Endodermal cell (in vitro differentiated cells): ENCODE data around the gene KRT38. TPM values are rescaled to one million over a fixed set of nuclear protein-coding genes. Genes with fewer than 3 reads are reported as not detected.

Experiments used
- DNase-seq: peaks from one replicate; pipeline ENCODE4 v3.0.0-alpha.2; 2017
- H3K27ac ChIP-seq: 2 replicates; pipeline ENCODE4 v1.5.1; 2013; ENCODE audit warnings: mild to moderate bottlenecking, low read depth, low read length, moderate library complexity
- H3K27me3 ChIP-seq: 2 replicates; pipeline ENCODE4 v1.6.1; 2013; ENCODE audit warnings: mild to moderate bottlenecking, low read length, moderate library complexity; ENCODE audit not compliant: insufficient read depth, control insufficient read depth, poor library complexity, severe bottlenecking
- H3K36me3 ChIP-seq: 2 replicates; pipeline ENCODE4 v1.7.0; 2013; ENCODE audit warnings: mild to moderate bottlenecking, low read length, moderate library complexity; ENCODE audit not compliant: control insufficient read depth, insufficient read depth
- H3K4me1 ChIP-seq: one replicate; pipeline ENCODE4 v1.7.0; 2013; ENCODE audit warnings: low read length; ENCODE audit not compliant: control insufficient read depth, insufficient read depth
- H3K4me3 ChIP-seq: 2 replicates; pipeline ENCODE4 v1.5.1; 2013; ENCODE audit warnings: mild to moderate bottlenecking, low read length, moderate library complexity
- H3K9ac ChIP-seq: 2 replicates; pipeline ENCODE4 v1.6.1; 2013; ENCODE audit warnings: mild to moderate bottlenecking, low read length, moderate library complexity; ENCODE audit not compliant: poor library complexity, severe bottlenecking; ENCODE audit errors: extremely low read depth
- H3K9me3 ChIP-seq: 2 replicates; pipeline ENCODE4 v1.6.1; 2013; ENCODE audit warnings: mild to moderate bottlenecking, low read length, moderate library complexity; ENCODE audit not compliant: control insufficient read depth
- H3K27ac Mint-ChIP-seq: 2 replicates; pipeline ENCODE4 v1.8.0; 2020; ENCODE audit warnings: mixed read lengths
- H3K27me3 Mint-ChIP-seq: 2 replicates; pipeline ENCODE4 v1.8.0; 2021; ENCODE audit warnings: mild to moderate bottlenecking, mixed read lengths; ENCODE audit not compliant: insufficient read depth
- H3K36me3 Mint-ChIP-seq: 2 replicates; pipeline ENCODE4 v1.8.0; 2020; ENCODE audit warnings: low read depth, mixed read lengths
- H3K4me1 Mint-ChIP-seq: 2 replicates; pipeline ENCODE4 v1.8.0; 2020; ENCODE audit warnings: mixed read lengths
- H3K4me3 Mint-ChIP-seq: 2 replicates; pipeline ENCODE4 v1.8.0; 2020; ENCODE audit warnings: mild to moderate bottlenecking, moderate library complexity, mixed read lengths
- H3K9me3 Mint-ChIP-seq: 2 replicates; pipeline ENCODE4 v1.8.0; 2020; ENCODE audit warnings: mild to moderate bottlenecking, mixed read lengths
- WGBS, 2 experiments: methylation state at CpG; one replicate each; pipeline versions ENCODE4 v1.1.5 to v1.1.7; 2013; ENCODE audit warnings: missing lambda C conversion rate in 2 of 2, mixed read lengths in 1 of 2; ENCODE audit not compliant: insufficient coverage in 1 of 2, insufficient read length in 1 of 2; 5-methylcytosine and 5-hydroxymethylcytosine counted together
- long read RNA-seq, 4 experiments: library from polyadenylated mRNA in 2 of 4; library from RNA in 1 of 4; library from capped mRNA in 1 of 4; stranded (forward) in 3 of 4; unstranded in 1 of 4; transcript quantifications; one replicate each; pipeline ENCODE4 v2.0.0, GENCODE V29; 2020 to 2021; ENCODE audit warnings: inconsistent platforms in 1 of 4
- polyA plus RNA-seq, 2 experiments: library from polyadenylated mRNA; stranded (reverse); fragments of 50-300 nt; gene quantifications; one replicate each; pipeline ENCODE4 v1.2.3, GENCODE V29; 2013
- total RNA-seq, 2 donors: library from RNA; stranded (reverse); fragmentation: NEBNext Ultra II Directional in 1 of 2; extraction: Animal tissue kit (Norgen Biotek cat#: 25700) in 1 of 2; gene quantifications; 2 replicates in 1 of 2; 3 replicates in 1 of 2; pipeline ENCODE4 v1.2.1, GENCODE V29; 2021
- TF ChIP-seq, protein P1 (sequence below): fragments of 200-600 bp; sonication (generic); conservative IDR thresholded peaks from 2 replicates; pipeline ENCODE4 v1.5.0; 2021; ENCODE audit warnings: antibody characterized with exemption, mild to moderate bottlenecking

Gene KRT38
- total RNA-seq: not detected
- polyA plus RNA-seq (2013, experiment 1 of 2): not detected
- not detected for polyA plus RNA-seq (2013, experiment 2 of 2)
- long read RNA-seq, experiment 1: 0 reads
- long read RNA-seq, experiment 2: 0 reads
- long read RNA-seq, experiment 3: 0 reads
- long read RNA-seq, experiment 4: 0 reads

DNA sequence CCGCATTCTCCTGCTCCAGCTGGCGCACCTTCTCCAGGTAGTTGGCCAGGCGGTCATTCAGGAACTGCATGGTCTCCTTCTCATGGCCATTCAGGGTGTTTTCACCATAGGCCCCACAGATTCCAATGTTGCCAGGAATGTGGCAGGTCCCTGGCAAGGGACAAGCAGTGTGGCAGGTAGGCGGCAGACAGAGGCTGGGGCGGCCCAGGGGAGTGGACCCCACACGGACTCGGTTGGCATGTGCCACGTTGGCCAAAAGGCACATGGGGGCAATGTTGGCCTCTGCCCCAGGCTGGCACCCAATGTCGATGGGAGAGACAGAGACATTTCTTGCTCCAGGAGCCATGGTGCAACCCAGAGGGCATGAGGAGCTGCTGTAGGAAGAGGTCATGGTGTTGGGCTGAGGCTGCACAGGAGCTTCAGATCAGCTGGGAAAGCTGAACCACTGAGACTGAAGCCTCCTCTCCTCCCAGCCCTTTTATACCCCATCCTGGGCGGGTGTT is at the start of gene KRT38:
TSS of gene KRT38 (minus strand) at position 453 of the 503 bp plus-strand sequence. CDS start at position 391, 62 bp downstream.
- Mint-ChIP-seq H3K36me3 (no peaks in the 10 kb centered on the region), H3K4me1 (no peaks in the 10 kb centered on the region), H3K4me3 (no peak within 1 kb of the TSS), H3K27me3 (peaks cover 7% of the 10 kb centered on the region), H3K9me3 (no peaks in the 10 kb centered on the region), H3K27ac (no peak within 1 kb of the TSS)
- TF ChIP-seq, protein P1, sequence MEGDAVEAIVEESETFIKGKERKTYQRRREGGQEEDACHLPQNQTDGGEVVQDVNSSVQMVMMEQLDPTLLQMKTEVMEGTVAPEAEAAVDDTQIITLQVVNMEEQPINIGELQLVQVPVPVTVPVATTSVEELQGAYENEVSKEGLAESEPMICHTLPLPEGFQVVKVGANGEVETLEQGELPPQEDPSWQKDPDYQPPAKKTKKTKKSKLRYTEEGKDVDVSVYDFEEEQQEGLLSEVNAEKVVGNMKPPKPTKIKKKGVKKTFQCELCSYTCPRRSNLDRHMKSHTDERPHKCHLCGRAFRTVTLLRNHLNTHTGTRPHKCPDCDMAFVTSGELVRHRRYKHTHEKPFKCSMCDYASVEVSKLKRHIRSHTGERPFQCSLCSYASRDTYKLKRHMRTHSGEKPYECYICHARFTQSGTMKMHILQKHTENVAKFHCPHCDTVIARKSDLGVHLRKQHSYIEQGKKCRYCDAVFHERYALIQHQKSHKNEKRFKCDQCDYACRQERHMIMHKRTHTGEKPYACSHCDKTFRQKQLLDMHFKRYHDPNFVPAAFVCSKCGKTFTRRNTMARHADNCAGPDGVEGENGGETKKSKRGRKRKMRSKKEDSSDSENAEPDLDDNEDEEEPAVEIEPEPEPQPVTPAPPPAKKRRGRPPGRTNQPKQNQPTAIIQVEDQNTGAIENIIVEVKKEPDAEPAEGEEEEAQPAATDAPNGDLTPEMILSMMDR: no peak
- 90 to 94% methylated on average over 9 to 10 of the region's 10 CpGs for WGBS, 2 experiments
- Histone ChIP-seq H3K9me3 (no peaks in the 10 kb centered on the region), H3K27ac (no peak within 1 kb of the TSS), H3K36me3 (no peaks in the 10 kb centered on the region), H3K4me3 (no peak within 1 kb of the TSS), H3K4me1 (no peaks in the 10 kb centered on the region), H3K9ac (no peak within 1 kb of the TSS), H3K27me3 (no peaks in the 10 kb centered on the region)
- DNase-seq: no peak

DNA sequence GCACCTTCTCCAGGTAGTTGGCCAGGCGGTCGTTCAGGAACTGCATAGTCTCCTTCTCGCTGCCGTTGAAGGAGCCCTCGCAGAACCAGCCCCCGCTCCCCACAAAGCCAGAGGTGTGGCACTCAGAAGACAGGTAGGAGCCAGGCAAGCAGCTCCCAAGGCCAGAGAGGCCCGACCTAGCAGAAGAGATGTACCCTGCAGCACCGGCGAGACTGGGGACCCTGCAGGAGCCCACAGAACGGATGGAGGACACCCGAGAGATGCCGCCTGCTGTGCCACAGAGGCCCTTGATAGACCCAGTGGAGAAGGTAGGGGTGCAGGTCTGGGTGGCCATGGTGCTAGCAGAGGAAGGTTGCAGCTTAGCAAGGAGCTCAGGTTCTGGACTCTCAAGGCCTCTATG is 48.7 kb upstream of the KRT38 start, which contains the start of gene KRT36:
TSS of gene KRT36 (minus strand) at position 380 of the 400 bp plus-strand sequence. CDS start at position 334, 46 bp downstream.
- WGBS, 2 experiments: 95 to 100% methylated on average over 5 to 12 of the region's 12 CpGs
- Histone ChIP-seq H3K4me1 (peaks cover 1% of the 10 kb centered on the region), H3K27me3 (no peaks in the 10 kb centered on the region), H3K27ac (no peak within 1 kb of the TSS), H3K9me3 (no peaks in the 10 kb centered on the region), H3K4me3 (no peak within 1 kb of the TSS), H3K36me3 (no peaks in the 10 kb centered on the region), H3K9ac (no peak within 1 kb of the TSS)
- no peak for DNase-seq
- H3K36me3 Mint-ChIP-seq: no peaks in the 10 kb centered on the region
- H3K9me3 Mint-ChIP-seq: no peaks in the 10 kb centered on the region
- no peak within 1 kb of the TSS for H3K27ac Mint-ChIP-seq
- TF ChIP-seq, protein P1: no peak
- no peak within 1 kb of the TSS for H3K4me3 Mint-ChIP-seq
- H3K4me1 Mint-ChIP-seq: no peaks in the 10 kb centered on the region
- peaks cover 39% of the 10 kb centered on the region for H3K27me3 Mint-ChIP-seq

DNA sequence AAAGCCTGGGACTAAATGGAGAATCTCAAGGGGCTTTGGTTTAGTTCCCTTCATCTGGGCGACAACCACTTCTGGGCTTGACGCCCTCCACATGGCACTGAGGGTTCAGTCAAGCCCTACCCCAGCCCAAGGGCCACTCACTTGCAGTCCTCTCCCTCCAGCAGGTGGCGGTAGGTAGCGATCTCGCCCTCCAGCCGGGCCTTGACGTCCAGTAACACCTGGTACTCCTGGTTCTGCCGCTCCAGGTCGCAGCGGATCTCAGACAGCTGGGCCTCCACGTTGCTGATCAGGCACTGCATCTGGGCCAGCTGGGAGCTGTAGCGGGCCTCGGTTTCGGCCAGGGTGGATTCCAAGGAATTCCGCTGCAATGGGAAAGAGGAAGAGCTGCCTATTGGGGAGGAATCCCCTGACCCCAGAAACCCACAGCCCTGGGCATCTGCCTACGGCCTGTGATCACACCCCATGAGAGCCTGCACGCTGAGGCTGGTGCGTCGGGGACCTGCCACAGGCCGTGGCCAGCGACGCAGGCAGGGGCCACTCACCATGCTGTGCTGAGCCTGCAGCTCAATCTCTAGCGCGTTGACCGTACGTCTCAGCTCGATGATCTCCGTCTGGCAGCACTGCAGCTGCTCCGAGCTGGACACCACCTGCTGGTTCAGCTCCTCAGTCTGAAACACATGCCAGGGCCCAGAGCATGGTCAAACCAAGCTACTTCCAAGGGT is 46.2 kb upstream of the KRT38 start:
- H3K36me3 Mint-ChIP-seq: no peaks in the 10 kb centered on the region
- Histone ChIP-seq H3K9ac (no peak overlapping the region), H3K4me1 (peaks cover 7% of the 10 kb centered on the region), H3K4me3 (no peak overlapping the region), H3K36me3 (no peaks in the 10 kb centered on the region), H3K27me3 (no peaks in the 10 kb centered on the region), H3K27ac (no peak overlapping the region), H3K9me3 (no peaks in the 10 kb centered on the region)
- no peak overlapping the region for H3K4me3 Mint-ChIP-seq
- DNase-seq: peak; percentile 97
- WGBS, 2 experiments: 73 to 92% methylated on average over 15 to 29 of the region's 29 CpGs
- peaks cover 29% of the 10 kb centered on the region for H3K27me3 Mint-ChIP-seq
- H3K27ac Mint-ChIP-seq: no peak overlapping the region
- H3K9me3 Mint-ChIP-seq: no peaks in the 10 kb centered on the region
- TF ChIP-seq, protein P1: peak; percentile 91
- H3K4me1 Mint-ChIP-seq: peaks cover 10% of the 10 kb centered on the region
